ENCODE measurements around the gene FCRLB. TPM values are rescaled to one million over a fixed set of nuclear protein-coding genes. Genes with fewer than 3 reads are reported as not detected.

FCRLB gene
- total and polyA plus RNA-seq, 9 of the 15 experiments (the other 6 are each of a cell fraction or from before 2014, with no cell fraction given): 0.20 to 4.6 (median 1.3) TPM

GRCh38 chr1:161721738-161722343, 497 bp downstream of the FCRLB start (continued):
- TF ChIP-seq ZNF318 (IDR thresholded peaks at IDR 0.05; ENCODE audit: borderline replicate concordance in 1 of 2, low read depth in 1 of 2) (peak in 1 of 2 experiments; percentile 44; a peak in 1 of 4 replicates), ZZZ3 (IDR thresholded peaks at IDR 0.05) (no peak), SAP30 (IDR thresholded peaks at IDR 0.05; ENCODE audit: borderline replicate concordance, insufficient read depth, low read depth, low read length, poor library complexity, severe bottlenecking) (no peak), FOS (IDR thresholded peaks at IDR 0.05; ENCODE audit: extremely low read depth, insufficient read length) (peak; percentile 71), GATAD2A (IDR thresholded peaks at IDR 0.05) (0 out of 2 replicates have a peak, but pooled peaks have one; percentile 51), NR3C1 (CRISPR knock-in tag; IDR thresholded peaks at IDR 0.05) (no peak), SPI1 (IDR thresholded peaks at IDR 0.05; ENCODE audit: borderline replicate concordance, low read depth, low read length) (peak; percentile 45), BRD4 (IDR thresholded peaks at IDR 0.05) (peak; percentile 21; the same call in 1 of the 2 replicates), E4F1 (CRISPR knock-in tag; IDR thresholded peaks at IDR 0.05; ENCODE audit: borderline replicate concordance) (no peak), ZFP36 (IDR thresholded peaks at IDR 0.05; ENCODE audit: low read depth, low read length, partially characterized antibody) (no peak), MYNN (IDR thresholded peaks at IDR 0.05) (peak; percentile 70), MYNN (CRISPR knock-in tag; IDR thresholded peaks at IDR 0.05) (no peak), TAF1 (IDR thresholded peaks at IDR 0.05; ENCODE audit: control insufficient read depth, extremely low read depth, insufficient read depth, low read length, severe bottlenecking) (peak; percentile 11), SETDB1 (IDR thresholded peaks at IDR 0.05; ENCODE audit: low read length) (no peak)

All from K562 (cell line).